Cerebellar cortex (tissue), 1 donor: ENCODE results near the gene OSBPL5.
A peak's percentile ranks its signal among the peaks of the same experiment; 100 is the strongest.
"Not testable (repeated sequence)": the region's sequence is repeated elsewhere in the genome, so short reads cannot be mapped to it uniquely, and the experiment has no call there.

ENCODE experiments used
- DNase-seq: peaks from one replicate; pipeline ENCODE4 v3.0.0-alpha.2; 2015; ENCODE audit warnings: low spot score

Gene OSBPL5

DNA sequence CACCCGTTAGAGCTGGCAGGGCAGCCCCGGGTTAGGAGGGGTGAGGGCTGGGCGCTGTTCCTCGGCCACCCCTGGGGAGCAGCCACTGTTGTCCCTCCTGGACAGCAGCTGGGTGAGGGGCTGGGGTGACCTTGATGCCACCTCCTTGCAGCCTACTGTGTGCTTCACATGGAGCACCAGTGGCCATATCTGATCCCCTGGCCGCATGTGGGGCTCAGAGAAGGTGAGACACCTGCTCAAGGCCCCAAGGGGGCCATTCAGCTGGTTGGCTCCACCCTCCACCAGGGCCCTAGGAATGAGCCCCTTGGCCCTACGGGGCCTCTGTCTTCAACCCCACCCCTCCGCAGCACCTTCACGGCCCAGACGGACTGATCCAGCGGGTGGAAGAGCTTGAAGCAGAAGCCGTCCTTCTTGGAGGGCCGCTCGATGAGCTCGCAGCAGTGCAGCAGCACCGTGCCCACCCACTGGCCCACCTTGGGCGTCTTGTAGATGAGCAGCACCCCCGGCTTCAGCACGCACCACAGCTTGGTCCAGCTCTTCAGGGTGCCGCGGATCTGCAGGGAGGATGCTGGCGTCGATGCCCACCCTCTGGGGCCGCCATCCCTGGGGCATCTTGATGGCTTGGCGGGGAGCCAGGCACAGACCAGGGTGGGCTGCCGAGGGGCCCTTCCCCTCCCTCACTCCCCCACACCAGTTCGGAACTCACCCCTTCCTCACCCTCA, 44.9 kb downstream of the OSBPL5 start:
- no peak for DNase-seq

DNA sequence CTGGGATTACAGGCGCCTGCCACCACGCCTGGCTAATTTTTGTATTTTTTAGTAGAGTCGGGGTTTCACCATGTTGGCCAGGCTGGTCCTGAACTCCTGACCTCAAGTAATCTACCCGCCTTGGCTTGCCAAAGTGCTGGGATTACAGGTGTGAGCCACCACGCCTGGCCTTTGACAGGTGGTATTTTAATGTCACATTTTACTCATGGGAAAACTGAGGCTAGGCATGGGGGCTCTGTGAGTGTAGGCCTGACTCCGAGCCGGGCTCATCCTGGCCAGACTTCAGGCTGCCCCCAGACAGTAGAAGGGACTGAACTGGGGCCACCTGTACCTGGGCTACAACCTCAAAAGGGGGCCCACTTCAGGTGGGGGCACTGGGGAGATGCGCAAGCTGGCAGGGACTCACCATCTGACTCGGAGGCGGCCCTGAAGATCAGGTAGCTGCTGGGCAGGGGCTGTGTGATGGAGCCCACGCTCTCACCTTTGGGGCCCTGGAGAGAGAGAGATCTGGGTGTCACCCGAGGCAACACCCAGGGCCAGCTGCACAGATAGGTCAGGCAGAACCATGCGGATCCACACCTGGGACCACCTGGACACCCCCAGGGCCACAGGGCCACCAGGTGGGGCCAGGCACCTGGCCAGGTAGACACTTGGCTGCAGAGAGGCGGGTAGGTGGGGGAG, 45.8 kb downstream of the OSBPL5 start:
- no peak for DNase-seq

GRCh38 chr11:3115321-3115720, 49.8 kb downstream of the OSBPL5 start:
- no peak for DNase-seq

DNA sequence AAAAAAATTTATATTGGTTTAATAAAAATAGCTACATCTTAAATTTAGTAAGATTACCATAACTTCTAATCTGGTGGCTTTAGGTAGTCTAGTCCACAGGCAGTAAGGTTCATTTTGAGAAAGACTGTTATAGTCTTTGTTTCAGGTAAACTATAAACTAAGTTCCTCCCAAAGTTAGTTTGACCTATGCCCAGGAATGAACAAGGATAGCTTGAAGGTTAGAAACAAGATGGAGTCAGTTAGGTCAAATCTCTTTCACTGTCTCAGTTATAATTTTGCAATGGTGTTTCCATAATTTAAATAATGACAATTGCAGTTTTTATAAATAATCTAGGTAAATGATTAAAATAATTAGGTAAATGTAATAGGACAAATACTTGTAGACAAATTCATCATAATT, 51.4 kb downstream of the OSBPL5 start:
- DNase-seq, result not testable (repeated sequence)

GRCh38 chr11:3111919-3112690, 53.0 kb downstream of the OSBPL5 start:
- no peak for DNase-seq

DNA sequence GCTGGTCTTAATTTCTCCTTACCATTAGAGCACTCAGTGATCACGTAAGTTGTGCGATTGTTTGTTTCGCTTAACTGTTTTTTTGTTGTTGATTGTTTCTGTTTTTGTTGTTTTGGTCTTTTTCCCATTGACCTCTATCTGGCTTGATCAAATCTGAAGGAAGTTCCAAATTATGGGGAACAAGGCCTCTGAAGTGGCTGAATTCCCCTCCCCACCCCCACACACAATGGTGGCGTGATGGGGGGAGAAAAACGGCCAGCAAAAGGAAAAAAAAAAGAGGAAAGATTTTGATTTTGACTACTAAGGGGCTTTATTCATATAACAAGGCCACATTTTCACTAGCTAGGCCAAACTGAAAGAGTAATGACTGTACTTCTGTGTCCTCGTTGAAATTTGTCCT, 53.6 kb downstream of the OSBPL5 start:
- no peak for DNase-seq

GRCh38 chr11:3109921-3110706, 55.0 kb downstream of the OSBPL5 start:
- peak; percentile 14 for DNase-seq

DNA sequence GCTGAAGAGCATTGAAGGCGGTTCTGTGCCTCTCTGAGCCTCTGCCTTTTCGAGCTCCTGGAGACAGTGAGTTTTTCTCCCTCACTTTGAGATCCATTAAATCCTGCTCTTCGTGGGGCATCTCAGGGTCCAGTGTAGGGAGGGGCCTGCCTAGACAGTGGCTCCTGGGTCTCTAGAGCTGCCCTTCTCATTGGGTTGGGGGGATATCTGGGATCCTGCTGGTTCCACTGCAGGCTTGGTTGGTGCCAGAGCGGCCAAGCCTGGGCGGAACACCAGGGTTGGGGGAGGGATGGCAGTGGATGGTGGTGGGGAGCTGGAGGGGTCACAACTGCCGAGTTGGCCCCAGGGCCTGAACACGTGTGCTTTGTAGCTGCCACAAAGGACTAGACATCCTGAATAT, 55.7 kb downstream of the OSBPL5 start:
- no peak for DNase-seq

DNA sequence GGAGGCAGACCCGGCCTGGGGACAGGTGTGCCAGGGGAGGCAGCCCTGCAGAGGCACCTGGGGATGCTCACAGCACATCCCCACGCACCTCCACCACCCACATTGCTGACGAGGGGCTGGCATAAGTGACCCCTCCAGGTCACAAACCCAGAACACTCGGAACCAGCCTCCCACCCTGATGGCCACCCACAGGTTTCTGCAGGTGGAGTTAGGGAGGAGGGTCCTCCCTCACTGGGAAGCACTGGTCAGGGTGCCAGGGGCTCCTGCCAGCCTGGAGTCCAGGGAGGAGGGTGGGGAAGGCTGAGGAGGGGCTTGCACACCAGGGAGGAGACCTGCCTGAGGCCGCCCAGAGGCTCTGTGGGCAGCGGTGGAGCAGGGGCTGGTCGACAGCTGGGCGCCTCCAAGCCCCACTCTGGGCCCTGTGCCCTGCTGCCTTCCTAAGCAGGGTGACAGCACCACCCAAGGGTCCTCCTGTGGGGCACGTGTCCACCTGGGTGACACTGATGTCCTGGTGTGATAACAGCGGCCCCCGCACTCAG, 56.9 kb downstream of the OSBPL5 start:
- no peak for DNase-seq

- no peak for DNase-seq
These were observed 57.4 kb downstream of the OSBPL5 start for GRCh38 chr11:3107608-3108182.

DNA sequence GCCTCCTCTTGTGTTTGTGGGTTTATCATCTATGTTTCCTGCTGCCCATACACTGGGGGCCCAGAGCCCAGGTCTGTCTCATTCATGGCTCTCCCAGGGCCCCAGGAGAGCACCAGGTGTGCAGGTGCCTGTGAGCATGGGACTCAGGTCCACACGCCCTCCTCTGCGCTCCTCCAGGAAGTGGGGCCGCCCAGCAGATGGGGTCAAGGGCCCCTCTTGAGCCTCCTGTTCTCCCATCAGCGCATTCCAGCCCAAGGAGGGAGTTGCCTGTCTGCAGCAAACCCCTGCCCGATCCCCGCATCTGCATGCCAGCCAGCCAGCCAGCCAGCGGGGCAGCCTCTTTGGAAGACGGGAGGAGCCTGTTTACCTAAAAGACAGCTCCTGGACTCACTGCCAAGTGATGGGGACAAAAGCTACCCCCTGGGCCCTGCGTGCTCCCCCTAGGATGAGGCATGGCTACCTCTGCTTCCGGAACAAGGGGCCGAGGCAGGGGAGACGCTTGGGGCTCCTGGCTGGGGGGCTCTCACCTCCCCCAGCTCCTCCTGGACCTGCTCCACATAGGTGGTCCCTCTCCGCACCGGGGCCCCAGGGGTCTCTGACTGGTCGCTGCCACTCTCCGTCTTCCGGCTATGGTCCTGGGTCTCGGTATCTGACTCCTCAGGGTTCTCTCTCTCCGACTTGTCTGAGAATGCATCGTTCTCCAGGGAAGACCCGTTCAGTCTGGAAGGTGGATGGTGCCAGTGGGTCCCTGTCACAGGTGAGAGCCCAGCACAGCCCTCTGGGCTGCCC, 58.2 kb downstream of the OSBPL5 start:
- no peak for DNase-seq

DNA sequence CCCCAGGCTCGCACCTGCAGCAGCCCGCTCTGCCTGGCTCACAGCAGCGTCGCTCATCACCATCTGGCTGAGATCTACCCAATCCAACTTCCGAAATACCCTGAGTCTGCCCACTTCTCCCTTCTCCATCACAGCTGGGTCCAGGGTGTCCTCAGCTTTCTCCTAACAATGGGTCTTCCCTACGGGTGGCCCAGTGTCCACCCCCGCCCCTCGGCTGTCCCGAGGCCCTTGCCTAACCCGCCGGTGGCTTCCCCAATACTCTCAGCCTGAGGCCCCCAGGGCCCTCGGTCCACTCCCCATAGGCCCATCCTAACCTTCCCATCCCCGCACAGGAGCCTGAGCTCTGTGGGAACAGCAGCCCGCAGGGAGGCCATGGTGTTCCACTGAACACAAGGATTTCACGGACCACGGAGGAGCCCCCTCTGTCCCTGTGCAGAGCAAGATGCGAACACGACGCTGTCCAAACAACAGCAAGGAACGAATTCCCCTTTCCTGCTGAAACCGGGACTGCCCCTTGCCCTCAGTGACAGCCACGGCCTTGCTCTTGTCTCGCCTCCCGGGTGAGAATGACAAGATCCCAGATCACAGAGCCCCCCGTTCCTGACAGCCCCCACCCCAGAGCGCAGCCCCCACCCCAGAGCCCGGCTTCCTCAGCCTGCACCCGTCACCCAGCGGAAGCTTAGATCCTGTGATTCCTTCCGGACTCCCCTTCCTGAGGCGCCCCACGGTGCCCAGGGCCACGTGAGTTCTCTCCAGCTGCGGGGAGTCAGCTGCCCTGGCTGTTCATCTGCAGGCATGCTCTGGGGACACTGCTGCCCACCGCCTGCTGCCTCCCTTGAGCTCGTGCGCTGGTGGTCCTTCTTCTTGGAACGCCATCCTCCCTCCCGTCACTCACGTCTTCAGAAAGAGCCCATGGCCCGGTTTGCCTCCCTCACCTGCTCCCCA, 59.0 kb downstream of the OSBPL5 start:
- DNase-seq, result no peak

DNA sequence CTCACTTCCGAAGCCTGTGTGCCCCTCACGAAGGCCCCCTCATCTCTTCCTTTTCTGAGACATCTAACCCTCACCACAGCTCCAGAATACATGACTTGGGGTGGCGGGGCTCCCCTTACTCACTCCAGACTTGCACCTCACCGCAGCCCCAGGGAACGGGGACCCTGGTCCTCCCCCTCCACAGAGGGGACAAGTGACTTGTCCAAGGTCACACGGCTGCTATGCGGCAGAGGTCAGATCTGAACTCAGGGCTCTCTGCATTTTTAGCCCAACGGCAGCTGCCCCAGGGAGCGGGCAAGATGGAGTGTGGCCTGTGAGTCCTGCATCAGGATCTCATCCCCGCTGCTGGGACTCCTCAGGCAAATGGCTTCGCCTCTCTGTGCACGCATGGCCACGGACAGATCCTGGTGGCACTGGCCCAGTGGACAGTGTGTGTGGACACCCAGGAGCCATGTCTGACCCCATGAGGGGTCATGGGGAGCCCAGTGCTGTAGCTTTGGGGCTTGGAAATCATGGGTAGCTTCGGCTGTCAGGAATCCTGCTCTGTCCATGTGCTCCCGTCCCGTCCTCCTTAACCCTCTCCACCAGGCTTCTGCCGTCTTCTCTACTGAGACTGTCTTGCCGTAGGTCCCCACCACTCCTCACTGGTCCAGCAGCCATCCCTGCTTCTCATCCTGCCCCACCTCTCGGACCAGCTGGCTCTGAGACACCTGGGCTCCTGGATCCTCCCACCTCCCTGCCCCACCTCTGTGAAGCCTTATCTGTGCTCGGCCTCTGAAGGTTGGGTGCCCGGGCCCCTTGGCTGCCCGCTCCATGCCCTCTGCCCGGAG, 59.9 kb downstream of the OSBPL5 start:
- DNase-seq, result no peak

- DNase-seq, result no peak
These were observed 60.9 kb downstream of the OSBPL5 start for GRCh38 chr11:3104051-3104714.

GRCh38 chr11:3103076-3103475, 62.0 kb downstream of the OSBPL5 start:
- DNase-seq, result no peak

GRCh38 chr11:3102641-3102921, 62.5 kb downstream of the OSBPL5 start:
- DNase-seq, result no peak

DNA sequence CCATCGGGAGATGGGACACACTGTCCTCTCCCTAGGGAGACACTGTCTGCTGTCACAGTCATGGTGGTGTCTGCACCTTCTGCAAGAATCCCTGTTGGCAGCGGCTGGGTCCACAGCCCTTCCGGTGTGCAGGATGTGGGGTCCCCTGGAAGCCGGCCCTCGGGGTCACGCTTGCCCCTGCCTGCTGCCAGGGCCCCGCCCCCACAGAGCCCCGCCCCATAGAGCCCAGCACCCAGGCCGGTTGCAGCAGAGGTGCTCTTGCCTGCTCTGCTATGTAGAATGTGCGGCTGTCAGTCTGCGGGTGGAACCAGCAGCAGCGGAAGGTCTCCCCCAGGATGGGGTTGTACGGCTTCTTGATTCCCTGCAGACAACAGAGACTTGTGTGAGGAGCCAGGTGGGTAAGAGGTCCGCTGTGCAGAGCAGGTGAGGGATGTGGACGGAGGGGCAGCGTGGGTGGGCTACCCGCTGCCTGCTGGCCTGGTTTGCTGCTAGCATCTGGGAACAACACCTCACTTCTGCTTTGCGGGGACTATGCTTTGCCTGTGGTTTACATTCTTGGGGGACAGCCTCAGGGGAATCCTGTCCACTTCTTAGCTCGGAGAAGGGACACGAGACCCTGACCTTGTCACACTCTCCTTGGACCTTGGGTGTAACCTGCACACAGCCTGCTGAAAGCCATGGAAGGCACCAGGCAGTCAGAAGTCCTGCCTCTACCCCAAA, 63.0 kb downstream of the OSBPL5 start:
- DNase-seq, result no peak

DNA sequence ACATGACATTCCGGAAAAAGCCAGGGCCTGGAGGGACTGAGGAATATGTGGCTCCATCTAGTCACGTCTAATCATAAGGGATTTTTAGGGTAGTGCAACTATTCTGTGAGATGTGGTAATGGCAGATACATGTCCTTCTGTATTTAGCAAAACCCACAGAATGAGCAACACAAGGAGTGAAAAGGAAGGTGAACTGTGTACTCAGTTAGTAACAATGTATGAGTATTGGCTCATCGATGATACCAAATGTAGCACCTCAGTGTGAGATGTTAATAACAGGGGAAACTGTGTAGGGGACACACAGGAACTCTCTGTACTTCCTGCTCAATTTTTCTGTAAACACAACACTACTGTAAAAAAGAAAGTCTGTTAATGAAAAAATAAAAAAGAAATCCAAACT, 65.9 kb downstream of the OSBPL5 start:
- no peak for DNase-seq
